ENCODE measurements around the gene SLC25A40.
"Not testable (repeated sequence)": the region's sequence is repeated elsewhere in the genome, so short reads cannot be mapped to it uniquely, and the experiment has no call there.

SLC25A40 gene

GRCh38 chr7:87853237-87853864, 22.8 kb downstream of the SLC25A40 start:
- in situ Hi-C loops (cut with HindIII; ENCODE audit: low pct_unique_long_range_greater_than_20kb, low sequenced_read_pairs): no loop called here
- TF ChIP-seq JUND (IDR thresholded peaks at IDR 0.05; ENCODE audit: low read depth): no peak
- peak in 1 of 2 experiments; percentile 19 for DNase-seq (ENCODE audit: low read depth in 1 of 2, low spot score in 1 of 2)

GRCh38 chr7:87852306-87852705, 23.9 kb downstream of the SLC25A40 start:
- in situ Hi-C loops (cut with HindIII; ENCODE audit: low pct_unique_long_range_greater_than_20kb, low sequenced_read_pairs): no loop called here
- TF ChIP-seq JUND (IDR thresholded peaks at IDR 0.05; ENCODE audit: low read depth): no peak
- no peak for DNase-seq (ENCODE audit: low read depth in 1 of 2, low spot score in 1 of 2)

- in situ Hi-C loops (cut with HindIII; ENCODE audit: low pct_unique_long_range_greater_than_20kb, low sequenced_read_pairs): no loop called here
- no peak for DNase-seq (ENCODE audit: low read depth in 1 of 2, low spot score in 1 of 2)
- no peak for TF ChIP-seq JUND (IDR thresholded peaks at IDR 0.05; ENCODE audit: low read depth)
These were observed 25.1 kb downstream of the SLC25A40 start for GRCh38 chr7:87850836-87851593.

DNA sequence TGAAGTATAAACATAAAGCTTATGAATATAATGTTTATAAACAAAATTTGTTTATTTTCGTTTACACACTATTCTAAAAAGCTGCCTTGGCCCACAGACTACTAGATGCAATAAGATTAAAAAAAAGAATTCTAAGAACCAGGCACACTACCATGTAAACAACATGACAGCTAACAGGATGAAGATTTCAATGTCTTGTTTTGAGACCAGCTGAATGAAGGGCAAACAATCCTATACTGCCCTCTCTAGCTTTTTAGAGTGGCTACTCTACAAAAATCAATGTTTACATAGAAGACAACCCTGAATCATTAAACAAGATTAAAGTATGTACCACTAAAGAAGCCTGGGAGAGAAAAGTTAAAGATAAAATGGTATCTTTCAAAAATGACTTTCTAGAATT, 38.6 kb downstream of the SLC25A40 start:
- in situ Hi-C loops (cut with HindIII; ENCODE audit: low pct_unique_long_range_greater_than_20kb, low sequenced_read_pairs): no loop called here
- DNase-seq (ENCODE audit: low read depth in 1 of 2, low spot score in 1 of 2): no peak
- no peak for TF ChIP-seq JUND (IDR thresholded peaks at IDR 0.05; ENCODE audit: low read depth)

DNA sequence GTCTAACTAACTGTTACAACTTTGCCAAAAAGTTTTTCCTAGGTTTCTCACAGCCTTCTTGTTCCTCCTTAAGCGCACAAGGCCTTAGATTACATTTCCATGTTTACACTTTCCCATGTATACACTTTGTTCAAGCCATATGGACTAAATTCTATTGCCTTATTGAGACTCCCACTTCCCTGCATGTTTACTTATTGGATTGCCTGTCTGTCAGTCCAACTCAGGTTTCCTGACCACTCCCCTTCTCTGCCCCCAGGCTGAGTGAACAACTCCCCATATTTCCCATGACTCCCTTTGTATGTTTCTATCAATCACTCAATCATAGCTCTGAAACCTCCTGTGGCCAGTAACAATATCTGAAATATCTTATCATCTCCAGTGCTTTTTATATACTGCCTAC, 43.0 kb downstream of the SLC25A40 start:
- TF ChIP-seq JUND (IDR thresholded peaks at IDR 0.05; ENCODE audit: low read depth): no peak
- in situ Hi-C loops (cut with HindIII; ENCODE audit: low pct_unique_long_range_greater_than_20kb, low sequenced_read_pairs): no loop called here
- DNase-seq (ENCODE audit: low read depth in 1 of 2, low spot score in 1 of 2): peak in 1 of 2 experiments; percentile 29

DNA sequence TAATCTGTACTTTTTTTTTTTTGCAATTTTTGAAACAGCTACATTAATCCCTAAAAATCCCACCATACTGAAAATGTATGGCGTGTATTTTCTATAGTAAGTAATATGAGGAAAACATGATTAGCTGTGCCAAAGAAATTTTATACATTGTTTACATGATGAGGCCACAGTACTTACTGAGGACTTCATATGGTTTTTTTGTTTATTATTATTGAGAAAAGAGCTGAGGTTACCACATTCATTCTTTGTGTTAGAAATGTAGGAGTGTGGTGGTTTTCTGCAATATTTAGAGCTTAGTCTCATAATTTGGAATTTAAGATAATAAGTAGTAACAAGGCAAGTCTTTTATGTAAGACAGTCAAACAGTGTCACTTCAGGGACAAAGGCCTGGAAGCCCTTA, 45.1 kb downstream of the SLC25A40 start:
- no peak for DNase-seq (ENCODE audit: low read depth in 1 of 2, low spot score in 1 of 2)
- no peak for TF ChIP-seq JUND (IDR thresholded peaks at IDR 0.05; ENCODE audit: low read depth)
- in situ Hi-C loops (cut with HindIII; ENCODE audit: low pct_unique_long_range_greater_than_20kb, low sequenced_read_pairs): no loop called here

DNA sequence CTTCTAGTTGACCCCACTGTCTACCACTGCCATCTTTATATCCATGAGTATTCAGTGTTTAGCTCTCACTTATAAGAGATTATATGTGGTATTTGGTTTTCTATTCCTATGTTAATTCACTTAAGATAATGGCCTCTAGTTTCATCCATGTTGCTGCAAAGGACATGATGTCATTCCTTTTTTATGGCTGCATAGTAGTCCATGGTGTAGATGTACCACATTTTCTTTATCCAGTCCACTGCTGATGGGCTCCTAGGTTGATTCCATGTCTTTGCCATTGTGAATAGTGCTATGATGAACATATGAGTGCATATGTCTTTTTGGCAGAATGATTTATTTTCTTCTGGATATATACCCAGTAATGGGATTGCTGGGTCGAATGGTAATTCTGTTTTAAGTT, 47.8 kb downstream of the SLC25A40 start:
- in situ Hi-C loops (cut with HindIII; ENCODE audit: low pct_unique_long_range_greater_than_20kb, low sequenced_read_pairs); DNase-seq (ENCODE audit: low read depth in 1 of 2, low spot score in 1 of 2): not testable (repeated sequence)

- in situ Hi-C loops (cut with HindIII; ENCODE audit: low pct_unique_long_range_greater_than_20kb, low sequenced_read_pairs); DNase-seq (ENCODE audit: low read depth in 1 of 2, low spot score in 1 of 2): not testable (repeated sequence)
These were observed 50.8 kb downstream of the SLC25A40 start for GRCh38 chr7:87825369-87825768.

DNA sequence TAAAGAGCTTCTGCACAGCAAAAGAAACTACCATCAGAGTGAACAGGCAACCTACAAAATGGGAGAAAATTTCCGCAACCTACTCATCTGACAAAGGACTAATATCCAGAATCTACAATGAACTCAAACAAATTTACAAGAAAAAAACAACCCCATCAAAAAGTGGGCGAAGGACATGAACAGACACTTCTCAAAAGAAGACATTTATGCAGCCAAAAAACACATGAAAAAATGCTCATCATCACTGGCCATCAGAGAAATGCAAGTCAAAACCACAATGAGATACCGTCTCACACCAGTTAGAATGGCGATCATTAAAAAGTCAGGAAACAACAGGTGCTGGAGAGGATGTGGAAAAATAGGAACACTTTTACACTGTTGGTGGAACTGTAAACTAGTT, 54.1 kb downstream of the SLC25A40 start:
- in situ Hi-C loops (cut with HindIII; ENCODE audit: low pct_unique_long_range_greater_than_20kb, low sequenced_read_pairs); DNase-seq (ENCODE audit: low read depth in 1 of 2, low spot score in 1 of 2): not testable (repeated sequence)

DNA sequence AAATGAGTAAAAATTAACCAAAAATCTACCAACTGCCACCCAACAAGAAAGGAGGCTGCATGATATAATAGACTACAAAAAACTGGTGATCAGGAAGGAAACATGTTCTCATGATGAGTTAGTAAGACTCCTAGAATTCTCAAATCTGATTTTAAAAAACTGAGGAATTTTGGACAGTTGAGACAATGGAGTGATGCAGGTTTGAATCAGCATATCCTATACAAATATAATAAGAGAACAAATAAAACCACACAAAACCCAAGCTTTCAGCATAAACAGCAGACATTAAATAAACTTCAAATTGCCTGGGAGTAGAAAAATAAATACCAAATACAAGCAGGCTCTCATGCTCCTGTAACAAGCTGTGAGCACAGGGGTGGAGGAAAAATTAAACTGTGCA, 57.8 kb downstream of the SLC25A40 start:
- no peak for TF ChIP-seq JUND (IDR thresholded peaks at IDR 0.05; ENCODE audit: low read depth)
- no peak for DNase-seq (ENCODE audit: low read depth in 1 of 2, low spot score in 1 of 2)
- in situ Hi-C loops (cut with HindIII; ENCODE audit: low pct_unique_long_range_greater_than_20kb, low sequenced_read_pairs): no loop called here

DNA sequence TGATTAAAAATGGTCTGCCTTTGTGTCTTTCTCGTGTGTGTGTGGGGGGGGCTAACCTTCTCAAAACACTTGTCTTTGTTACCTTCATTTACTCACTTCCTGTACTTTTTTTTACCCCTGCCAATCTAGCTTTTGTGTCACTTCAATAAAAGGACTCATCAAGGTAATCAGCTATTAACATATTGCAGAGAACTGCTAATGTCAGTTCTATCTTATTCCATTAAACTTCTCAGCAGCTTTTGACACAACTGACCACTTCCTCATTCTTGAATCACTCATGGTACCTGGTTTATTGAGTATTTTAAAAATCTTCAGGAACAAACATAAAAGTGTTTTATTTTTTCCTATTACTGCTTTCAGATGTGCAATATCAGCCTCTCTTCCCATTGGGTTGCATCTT, 59.8 kb downstream of the SLC25A40 start:
- no peak for TF ChIP-seq JUND (IDR thresholded peaks at IDR 0.05; ENCODE audit: low read depth)
- in situ Hi-C loops (cut with HindIII; ENCODE audit: low pct_unique_long_range_greater_than_20kb, low sequenced_read_pairs): no loop called here
- DNase-seq (ENCODE audit: low read depth in 1 of 2, low spot score in 1 of 2): no peak

GRCh38 chr7:87810726-87811125, 65.4 kb downstream of the SLC25A40 start:
- no peak for DNase-seq (ENCODE audit: low read depth in 1 of 2, low spot score in 1 of 2)
- TF ChIP-seq JUND (IDR thresholded peaks at IDR 0.05; ENCODE audit: low read depth): no peak
- in situ Hi-C loops (cut with HindIII; ENCODE audit: low pct_unique_long_range_greater_than_20kb, low sequenced_read_pairs): no loop called here

DNA sequence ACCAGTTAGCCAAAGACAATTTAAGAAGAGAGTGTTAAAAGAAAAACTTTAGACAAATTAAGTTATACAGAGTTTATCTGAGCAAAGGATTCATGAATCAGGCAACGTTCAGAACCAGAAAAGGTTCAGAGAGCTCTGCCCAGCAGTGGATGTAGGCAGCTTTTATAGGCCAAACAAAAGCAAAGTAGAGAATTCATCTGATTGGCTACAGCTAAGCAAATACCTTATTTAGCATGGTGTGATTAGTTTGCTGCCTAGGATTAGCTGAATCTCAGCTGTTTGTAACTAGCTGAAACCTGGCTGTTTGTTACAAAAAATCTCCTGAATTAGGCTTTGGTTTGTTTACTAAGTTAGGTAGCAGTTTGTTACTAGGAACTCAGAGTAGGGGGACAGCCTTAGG, 66.0 kb downstream of the SLC25A40 start:
- in situ Hi-C loops (cut with HindIII; ENCODE audit: low pct_unique_long_range_greater_than_20kb, low sequenced_read_pairs): no loop called here
- no peak for DNase-seq (ENCODE audit: low read depth in 1 of 2, low spot score in 1 of 2)
- TF ChIP-seq JUND (IDR thresholded peaks at IDR 0.05; ENCODE audit: low read depth): no peak

GRCh38 chr7:87806150-87806549, 70.0 kb downstream of the SLC25A40 start:
- in situ Hi-C loops (cut with HindIII; ENCODE audit: low pct_unique_long_range_greater_than_20kb, low sequenced_read_pairs): no loop called here
- TF ChIP-seq JUND (IDR thresholded peaks at IDR 0.05; ENCODE audit: low read depth): no peak
- no peak for DNase-seq (ENCODE audit: low read depth in 1 of 2, low spot score in 1 of 2)

Measured in T47D (cell line).